Retinal pigment epithelial cell (primary cell): Measurements from ENCODE around the gene CFAP410.

Source experiments
- DNase-seq: peaks from one replicate; pipeline ENCODE4 v3.0.0-alpha.2; 2010; ENCODE audit warnings: low read depth
- H3K4me3 ChIP-seq: 2 replicates; pipeline ENCODE4 v1.5.1; 2011; ENCODE audit warnings: mild to moderate bottlenecking, low read length, control low read depth, moderate library complexity
- CTCF ChIP-seq: conservative IDR thresholded peaks from 2 replicates; pipeline ENCODE4 v1.5.1; 2011; ENCODE audit warnings: low read depth, low read length, control low read depth, inconsistent platforms

CFAP410 gene

GRCh38 chr21:44296103-44296519 is 43.1 kb downstream of the CFAP410 start:
- no peak for DNase-seq
- no peak overlapping the region for H3K4me3 ChIP-seq

GRCh38 chr21:44295646-44296045 is 43.5 kb downstream of the CFAP410 start:
- DNase-seq, result no peak
- H3K4me3 ChIP-seq, result no peak overlapping the region
- no peak for TF ChIP-seq CTCF

More at GRCh38 chr21:44296103-44296519, 43.1 kb downstream of the CFAP410 start:
- TF ChIP-seq CTCF, result no peak

GRCh38 chr21:44295163-44295573 is 44.0 kb downstream of the CFAP410 start:
- no peak for TF ChIP-seq CTCF
- DNase-seq, result no peak
- no peak overlapping the region for H3K4me3 ChIP-seq

GRCh38 chr21:44294391-44295162 is 44.6 kb downstream of the CFAP410 start:
- no peak for DNase-seq

GRCh38 chr21:44293551-44294231 is 45.5 kb downstream of the CFAP410 start:
- DNase-seq, result no peak
- no peak for TF ChIP-seq CTCF
- H3K4me3 ChIP-seq, result no peak overlapping the region

More at GRCh38 chr21:44294391-44295162, 44.6 kb downstream of the CFAP410 start:
- TF ChIP-seq CTCF, result no peak
- H3K4me3 ChIP-seq, result no peak overlapping the region

- no peak for TF ChIP-seq CTCF
- H3K4me3 ChIP-seq, result no peak overlapping the region
- no peak for DNase-seq
Measured at GRCh38 chr21:44292812-44293195, 46.4 kb downstream of the CFAP410 start.
